ENCODE data around the gene PLP1.

- TF ChIP-seq POLR2A (IDR thresholded peaks at IDR 0.05) = no peak
- no peak for TF ChIP-seq CTCF (IDR thresholded peaks at IDR 0.05)
These were observed 22.2 kb upstream of the PLP1 start for GRCh38 chrX:103754401-103754800.
